ENCODE data around the gene NPIPB2. TPM values are rescaled to one million over a fixed set of nuclear protein-coding genes. Genes with fewer than 3 reads are reported as not detected.
"Not testable (repeated sequence)": the region's sequence is repeated elsewhere in the genome, so short reads cannot be mapped to it uniquely, and the experiment has no call there.

NPIPB2 gene
- total RNA-seq = 10 to 100 TPM in 3 of 4 donors, 1 to 10 TPM in 1; 8.7 to 92.3 (median 25.2) TPM

- H3K36me3 ChIP-seq; H3K4me3 ChIP-seq; H3K27me3 ChIP-seq; H3K4me1 ChIP-seq; H3K9me3 ChIP-seq; DNase-seq; intact Hi-C loops (cut with DNase I; ENCODE audit: low total_unique reads); H3K27ac ChIP-seq; in situ Hi-C loops (cut with MboI; ENCODE audit: low pct_ligation_motif_present in 1 of 4, low pct_unique_long_range_greater_than_20kb in 1 of 4, low sequenced_read_pairs in 3 of 4): not testable (repeated sequence)
- 100% methylated on average over 3 of the region's 4 CpGs for WGBS, 2 donors (ENCODE audit: low coverage in 1 of 2)
Observed at GRCh38 chr16:11941945-11942344, at the start of gene NPIPB2. NPIPB2 (minus strand) TSS chr16:11942045; CDS start chr16:11942045, 0 bp downstream.

DNA sequence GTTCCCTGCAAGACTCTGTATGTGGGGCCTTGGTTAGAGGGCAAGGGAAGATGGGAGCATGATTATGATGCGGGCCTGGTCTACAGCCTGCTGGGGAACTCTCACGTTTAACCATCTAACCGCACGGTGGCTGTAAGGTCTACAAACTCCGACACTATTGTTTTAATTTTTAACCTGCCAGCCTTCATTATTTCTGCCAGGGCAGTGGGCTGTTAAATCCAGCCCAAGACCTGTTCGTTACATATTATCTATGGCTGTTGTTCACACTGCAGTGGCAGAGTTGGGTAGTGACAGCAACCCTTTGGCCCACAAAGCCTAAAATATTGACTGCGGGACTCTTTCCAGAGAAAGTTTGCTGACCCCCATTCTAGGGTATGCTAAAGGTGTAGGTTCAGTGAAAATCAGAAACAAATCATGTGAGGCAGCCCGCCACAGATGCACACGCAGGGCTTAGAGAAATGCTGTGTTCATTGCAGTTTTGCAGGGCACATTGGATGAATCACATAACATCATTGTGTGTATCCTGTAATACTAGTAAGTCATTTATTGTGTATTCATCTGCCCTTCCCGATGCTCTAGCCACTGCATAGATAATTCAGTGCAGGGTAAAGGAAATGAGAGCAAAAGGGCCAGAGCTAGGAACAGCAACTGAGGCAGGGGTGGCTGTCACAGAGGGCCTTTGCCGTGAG, 49.0 kb upstream of the NPIPB2 start:
- intact Hi-C loops (cut with DNase I; ENCODE audit: low total_unique reads) (no loop called here), in situ Hi-C loops (cut with MboI; ENCODE audit: low pct_ligation_motif_present in 1 of 4, low pct_unique_long_range_greater_than_20kb in 1 of 4, low sequenced_read_pairs in 3 of 4) (no loop called here)
- no peak for DNase-seq
- Histone ChIP-seq H3K9me3 (no peaks in the 10 kb centered on the region), H3K27me3 (no peaks in the 10 kb centered on the region), H3K4me3 (no peak overlapping the region), H3K27ac (no peak overlapping the region), H3K4me1 (no peaks in the 10 kb centered on the region), H3K36me3 (no peaks in the 10 kb centered on the region)
- TF ChIP-seq EP300 (IDR thresholded peaks at IDR 0.05; ENCODE audit: low read depth) = no peak
- TF ChIP-seq, protein P1, sequence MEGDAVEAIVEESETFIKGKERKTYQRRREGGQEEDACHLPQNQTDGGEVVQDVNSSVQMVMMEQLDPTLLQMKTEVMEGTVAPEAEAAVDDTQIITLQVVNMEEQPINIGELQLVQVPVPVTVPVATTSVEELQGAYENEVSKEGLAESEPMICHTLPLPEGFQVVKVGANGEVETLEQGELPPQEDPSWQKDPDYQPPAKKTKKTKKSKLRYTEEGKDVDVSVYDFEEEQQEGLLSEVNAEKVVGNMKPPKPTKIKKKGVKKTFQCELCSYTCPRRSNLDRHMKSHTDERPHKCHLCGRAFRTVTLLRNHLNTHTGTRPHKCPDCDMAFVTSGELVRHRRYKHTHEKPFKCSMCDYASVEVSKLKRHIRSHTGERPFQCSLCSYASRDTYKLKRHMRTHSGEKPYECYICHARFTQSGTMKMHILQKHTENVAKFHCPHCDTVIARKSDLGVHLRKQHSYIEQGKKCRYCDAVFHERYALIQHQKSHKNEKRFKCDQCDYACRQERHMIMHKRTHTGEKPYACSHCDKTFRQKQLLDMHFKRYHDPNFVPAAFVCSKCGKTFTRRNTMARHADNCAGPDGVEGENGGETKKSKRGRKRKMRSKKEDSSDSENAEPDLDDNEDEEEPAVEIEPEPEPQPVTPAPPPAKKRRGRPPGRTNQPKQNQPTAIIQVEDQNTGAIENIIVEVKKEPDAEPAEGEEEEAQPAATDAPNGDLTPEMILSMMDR (IDR thresholded peaks at IDR 0.05) = no peak
- TF ChIP-seq POLR2AphosphoS5 (IDR thresholded peaks at IDR 0.05) = no peak
- no peak for TF ChIP-seq POLR2A (IDR thresholded peaks at IDR 0.05)
- WGBS, 2 donors (ENCODE audit: low coverage in 1 of 2) = 93 to 97% methylated on average over 8 to 11 of the region's 11 CpGs

DNA sequence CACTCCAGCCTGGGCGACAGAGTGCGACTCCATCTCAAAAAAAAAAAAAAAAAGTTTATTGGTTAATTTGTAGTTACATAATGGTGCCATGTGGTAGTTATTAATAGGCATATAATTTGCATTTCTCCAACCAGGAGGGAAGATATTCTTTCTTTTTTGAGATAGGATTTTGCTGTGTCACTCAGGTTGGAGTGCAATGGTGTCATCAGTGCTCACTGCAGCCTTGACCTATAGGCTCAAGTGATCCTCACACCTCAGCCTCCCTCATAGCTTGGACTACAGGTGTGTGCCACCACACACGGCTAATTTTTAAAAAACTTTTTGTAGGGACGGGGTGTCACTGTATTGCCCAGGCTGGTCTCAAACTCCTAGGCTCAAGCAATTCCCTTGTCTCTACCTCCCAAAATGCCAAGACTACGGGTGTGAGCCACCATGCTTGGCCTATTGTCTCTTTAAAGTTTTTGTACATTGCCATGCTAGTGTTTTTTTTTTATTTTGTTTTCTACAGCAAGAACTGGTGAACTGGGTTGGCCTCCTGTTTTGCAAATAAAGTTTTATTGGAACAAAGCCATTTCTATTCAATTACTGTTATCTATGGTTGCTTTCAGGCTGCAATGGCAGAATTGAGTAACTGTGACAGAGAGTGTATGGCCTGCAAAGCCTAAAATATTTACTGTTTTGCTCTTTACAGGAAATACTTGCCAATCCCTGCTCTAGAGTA, 46.6 kb upstream of the NPIPB2 start:
- Histone ChIP-seq H3K4me3 (no peak overlapping the region), H3K4me1 (no peaks in the 10 kb centered on the region), H3K36me3 (no peaks in the 10 kb centered on the region), H3K27ac (no peak overlapping the region), H3K9me3 (no peaks in the 10 kb centered on the region), H3K27me3 (no peaks in the 10 kb centered on the region)
- DNase-seq = no peak
- intact Hi-C loops (cut with DNase I; ENCODE audit: low total_unique reads) (no loop called here), in situ Hi-C loops (cut with MboI; ENCODE audit: low pct_ligation_motif_present in 1 of 4, low pct_unique_long_range_greater_than_20kb in 1 of 4, low sequenced_read_pairs in 3 of 4) (no loop called here)
- TF ChIP-seq EP300 (IDR thresholded peaks at IDR 0.05; ENCODE audit: low read depth) (no peak), POLR2AphosphoS5 (IDR thresholded peaks at IDR 0.05) (no peak), POLR2A (IDR thresholded peaks at IDR 0.05) (no peak)
- TF ChIP-seq, protein P1 (IDR thresholded peaks at IDR 0.05) = no peak
- 59 to 70% methylated on average over 4 to 5 of the region's 5 CpGs for WGBS, 2 donors (ENCODE audit: low coverage in 1 of 2)

DNA sequence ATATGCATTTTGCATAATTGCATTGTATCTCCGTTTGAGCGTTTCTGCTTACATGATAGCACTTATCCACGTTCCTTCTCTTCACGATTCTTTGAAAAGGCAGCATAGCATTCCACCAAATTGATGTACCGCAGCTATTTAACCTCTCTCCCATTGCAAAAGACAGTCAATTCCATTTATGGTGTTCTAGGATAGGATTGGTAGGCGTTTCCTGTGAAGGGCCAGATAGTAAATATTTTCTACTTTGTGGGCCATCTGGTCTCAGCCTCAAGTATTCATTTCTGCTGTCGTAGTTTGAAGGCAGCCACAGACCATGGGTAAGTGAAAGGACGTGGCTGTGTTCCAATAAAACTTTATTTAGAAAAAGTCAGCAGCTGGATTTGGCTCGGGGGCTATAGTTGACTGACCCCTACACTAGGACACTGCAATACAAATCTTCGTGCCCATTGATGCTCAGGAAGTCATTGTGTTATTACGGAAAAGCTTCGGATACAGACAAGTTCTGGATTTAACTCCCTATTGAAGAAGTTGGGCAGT, 44.7 kb upstream of the NPIPB2 start:
- Histone ChIP-seq H3K4me3 (no peak overlapping the region), H3K4me1 (no peaks in the 10 kb centered on the region), H3K27me3 (no peaks in the 10 kb centered on the region), H3K9me3 (no peaks in the 10 kb centered on the region), H3K36me3 (no peaks in the 10 kb centered on the region), H3K27ac (no peak overlapping the region)
- intact Hi-C loops (cut with DNase I; ENCODE audit: low total_unique reads) = no loop called here
- WGBS, 2 donors (ENCODE audit: low coverage in 1 of 2) = 86 to 89% methylated on average over 11 to 12 of the region's 12 CpGs
- in situ Hi-C loops (cut with MboI; ENCODE audit: low pct_ligation_motif_present in 1 of 4, low pct_unique_long_range_greater_than_20kb in 1 of 4, low sequenced_read_pairs in 3 of 4) = no loop called here
- TF ChIP-seq, protein P1 (IDR thresholded peaks at IDR 0.05) = no peak
- TF ChIP-seq POLR2A (IDR thresholded peaks at IDR 0.05) (no peak), POLR2AphosphoS5 (IDR thresholded peaks at IDR 0.05) (no peak), EP300 (IDR thresholded peaks at IDR 0.05; ENCODE audit: low read depth) (no peak)
- no peak for DNase-seq
